Measurements from ENCODE around the gene TPGS2. TPM values are rescaled to one million over a fixed set of nuclear protein-coding genes. Genes with fewer than 3 reads are reported as not detected.

The TPGS2 gene
- total RNA-seq, 1 donor from 2014 or later: 138 TPM

DNA sequence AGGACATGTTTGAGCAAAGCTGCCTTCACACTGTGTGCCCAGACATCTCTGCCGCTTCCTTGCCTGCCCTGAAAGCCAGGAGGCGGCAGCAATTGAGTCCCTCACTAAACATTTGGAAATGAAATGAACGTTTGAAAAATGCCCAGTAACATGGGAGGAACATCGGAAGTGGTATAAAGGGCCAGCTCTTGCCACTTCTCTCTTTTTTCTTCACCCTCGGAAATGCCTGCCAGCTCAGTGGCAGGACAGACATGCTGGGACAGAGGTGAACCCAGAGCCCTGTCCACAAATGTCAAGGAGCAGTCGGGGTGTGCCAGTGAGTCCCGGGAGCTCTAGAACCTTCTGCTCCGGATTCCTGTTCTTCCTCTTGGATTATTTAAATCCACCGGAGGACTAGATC lies 46.1 kb downstream of the TPGS2 start:
- H3K9me3 Mint-ChIP-seq (ENCODE audit: unreplicated experiment): no peaks in the 10 kb centered on the region
- no peak overlapping the region for H3K27ac Mint-ChIP-seq (ENCODE audit: unreplicated experiment)
- peaks cover 4% of the 10 kb centered on the region for H3K27me3 Mint-ChIP-seq (ENCODE audit: unreplicated experiment)
- H3K4me1 Mint-ChIP-seq (ENCODE audit: unreplicated experiment): no peaks in the 10 kb centered on the region
- TF ChIP-seq, protein P1, sequence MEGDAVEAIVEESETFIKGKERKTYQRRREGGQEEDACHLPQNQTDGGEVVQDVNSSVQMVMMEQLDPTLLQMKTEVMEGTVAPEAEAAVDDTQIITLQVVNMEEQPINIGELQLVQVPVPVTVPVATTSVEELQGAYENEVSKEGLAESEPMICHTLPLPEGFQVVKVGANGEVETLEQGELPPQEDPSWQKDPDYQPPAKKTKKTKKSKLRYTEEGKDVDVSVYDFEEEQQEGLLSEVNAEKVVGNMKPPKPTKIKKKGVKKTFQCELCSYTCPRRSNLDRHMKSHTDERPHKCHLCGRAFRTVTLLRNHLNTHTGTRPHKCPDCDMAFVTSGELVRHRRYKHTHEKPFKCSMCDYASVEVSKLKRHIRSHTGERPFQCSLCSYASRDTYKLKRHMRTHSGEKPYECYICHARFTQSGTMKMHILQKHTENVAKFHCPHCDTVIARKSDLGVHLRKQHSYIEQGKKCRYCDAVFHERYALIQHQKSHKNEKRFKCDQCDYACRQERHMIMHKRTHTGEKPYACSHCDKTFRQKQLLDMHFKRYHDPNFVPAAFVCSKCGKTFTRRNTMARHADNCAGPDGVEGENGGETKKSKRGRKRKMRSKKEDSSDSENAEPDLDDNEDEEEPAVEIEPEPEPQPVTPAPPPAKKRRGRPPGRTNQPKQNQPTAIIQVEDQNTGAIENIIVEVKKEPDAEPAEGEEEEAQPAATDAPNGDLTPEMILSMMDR (IDR thresholded peaks at IDR 0.05; ENCODE audit: unreplicated experiment): no peak
- no peak for DNase-seq (ENCODE audit: low spot score)
- H3K36me3 Mint-ChIP-seq (ENCODE audit: low read depth, unreplicated experiment): peaks cover 4% of the 10 kb centered on the region
- no peak overlapping the region for H3K4me3 Mint-ChIP-seq (ENCODE audit: unreplicated experiment)

DNA sequence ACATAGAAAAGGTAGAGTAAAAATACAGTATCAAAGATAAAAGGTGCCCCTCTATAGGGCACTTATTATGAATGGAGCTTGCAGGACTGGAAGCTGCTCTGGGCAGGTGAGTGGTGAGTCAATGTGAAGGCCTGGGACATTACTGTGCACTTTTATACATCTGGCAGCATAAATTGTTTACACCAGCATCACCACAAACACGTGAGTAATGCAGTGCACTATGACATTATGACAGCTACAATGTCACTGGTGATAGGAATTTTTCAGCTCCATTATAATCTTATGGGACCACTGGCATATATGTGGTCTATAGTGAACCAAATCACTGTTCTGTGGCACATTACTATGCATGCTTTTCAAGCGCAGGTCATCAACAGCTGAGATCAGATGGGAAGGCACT lies 48.1 kb downstream of the TPGS2 start:
- Mint-ChIP-seq H3K4me3 (ENCODE audit: unreplicated experiment) (no peak overlapping the region), H3K36me3 (ENCODE audit: low read depth, unreplicated experiment) (peaks cover 2% of the 10 kb centered on the region), H3K9me3 (ENCODE audit: unreplicated experiment) (no peaks in the 10 kb centered on the region), H3K27me3 (ENCODE audit: unreplicated experiment) (peaks cover 4% of the 10 kb centered on the region), H3K4me1 (ENCODE audit: unreplicated experiment) (no peaks in the 10 kb centered on the region), H3K27ac (ENCODE audit: unreplicated experiment) (no peak overlapping the region)
- TF ChIP-seq, protein P1 (IDR thresholded peaks at IDR 0.05; ENCODE audit: unreplicated experiment): no peak
- DNase-seq (ENCODE audit: low spot score): no peak

DNA sequence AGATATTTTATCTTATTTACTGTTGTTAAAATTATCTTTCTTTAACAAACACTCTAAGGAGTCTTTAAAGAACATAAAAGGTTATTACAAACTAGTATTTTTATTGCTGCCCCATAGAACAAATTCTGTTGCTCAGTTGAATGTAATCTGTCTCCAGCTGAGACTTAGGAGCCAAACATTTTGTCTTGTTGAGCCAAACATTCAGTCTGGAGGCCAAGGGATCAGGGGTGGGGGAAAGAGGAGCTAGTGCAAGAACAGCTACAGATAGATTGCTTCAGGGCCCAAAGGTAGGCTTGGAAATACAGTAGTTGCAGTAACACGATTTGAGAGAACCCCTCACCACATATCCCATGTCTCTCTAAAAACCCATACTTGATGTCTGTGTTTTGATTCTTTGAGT lies 51.2 kb downstream of the TPGS2 start:
- H3K4me1 Mint-ChIP-seq (ENCODE audit: unreplicated experiment): no peaks in the 10 kb centered on the region
- no peaks in the 10 kb centered on the region for H3K9me3 Mint-ChIP-seq (ENCODE audit: unreplicated experiment)
- H3K27me3 Mint-ChIP-seq (ENCODE audit: unreplicated experiment): peaks cover 1% of the 10 kb centered on the region
- H3K4me3 Mint-ChIP-seq (ENCODE audit: unreplicated experiment): no peak overlapping the region
- TF ChIP-seq, protein P1 (IDR thresholded peaks at IDR 0.05; ENCODE audit: unreplicated experiment): no peak
- H3K27ac Mint-ChIP-seq (ENCODE audit: unreplicated experiment): no peak overlapping the region
- H3K36me3 Mint-ChIP-seq (ENCODE audit: low read depth, unreplicated experiment): no peaks in the 10 kb centered on the region
- no peak for DNase-seq (ENCODE audit: low spot score)

DNA sequence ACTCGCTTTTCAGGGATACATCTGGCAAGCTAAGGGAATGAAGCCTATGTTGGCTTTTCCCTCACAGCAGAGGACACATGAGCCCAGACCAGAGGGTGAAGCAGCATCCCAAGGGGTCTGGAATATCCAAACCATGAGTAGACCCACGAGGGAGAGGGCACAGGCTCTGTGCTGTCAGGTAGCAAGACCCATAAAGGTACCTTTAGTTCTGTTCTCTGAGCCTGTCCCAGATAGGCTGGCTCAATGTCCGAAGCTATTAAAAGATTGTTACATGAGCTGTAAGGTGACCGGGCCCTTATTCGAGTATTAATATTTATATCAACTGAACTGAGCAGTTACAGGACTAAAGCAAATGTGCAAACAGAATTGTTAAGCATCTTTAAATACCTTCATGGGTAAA lies 52.2 kb downstream of the TPGS2 start:
- no peaks in the 10 kb centered on the region for H3K9me3 Mint-ChIP-seq (ENCODE audit: unreplicated experiment)

DNA sequence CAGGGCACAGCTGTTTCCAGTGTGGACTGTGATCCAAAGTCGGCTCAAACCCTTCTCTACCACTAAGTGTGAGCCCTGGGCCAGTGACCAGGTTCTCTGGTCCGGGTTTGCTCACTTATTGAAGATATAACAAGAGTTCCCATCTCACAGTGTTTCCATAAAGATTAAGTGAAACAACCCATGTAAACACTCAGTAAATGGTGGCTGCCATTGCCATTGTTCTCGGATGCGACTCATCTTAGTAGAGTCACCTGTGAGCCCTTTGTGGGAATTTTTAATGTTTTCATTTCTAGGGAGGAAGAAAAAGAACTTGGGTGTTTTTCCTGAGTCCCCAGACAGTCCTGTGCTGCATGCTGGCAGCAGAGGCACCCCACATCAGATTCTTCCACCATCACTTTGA lies 53.4 kb downstream of the TPGS2 start:
- H3K4me3 Mint-ChIP-seq (ENCODE audit: unreplicated experiment): no peak overlapping the region
- H3K4me1 Mint-ChIP-seq (ENCODE audit: unreplicated experiment): peaks cover 8% of the 10 kb centered on the region
- H3K36me3 Mint-ChIP-seq (ENCODE audit: low read depth, unreplicated experiment): no peaks in the 10 kb centered on the region
- H3K27ac Mint-ChIP-seq (ENCODE audit: unreplicated experiment): peak overlapping the region; percentile 42
- H3K9me3 Mint-ChIP-seq (ENCODE audit: unreplicated experiment): no peaks in the 10 kb centered on the region
- DNase-seq (ENCODE audit: low spot score): no peak
- H3K27me3 Mint-ChIP-seq (ENCODE audit: unreplicated experiment): peaks cover 4% of the 10 kb centered on the region
- TF ChIP-seq, protein P1 (IDR thresholded peaks at IDR 0.05; ENCODE audit: unreplicated experiment): no peak

More for the DNA sequence above, 52.2 kb downstream of the TPGS2 start:
- Mint-ChIP-seq H3K27ac (ENCODE audit: unreplicated experiment) (no peak overlapping the region), H3K4me1 (ENCODE audit: unreplicated experiment) (no peaks in the 10 kb centered on the region), H3K36me3 (ENCODE audit: low read depth, unreplicated experiment) (no peaks in the 10 kb centered on the region), H3K27me3 (ENCODE audit: unreplicated experiment) (peaks cover 1% of the 10 kb centered on the region), H3K4me3 (ENCODE audit: unreplicated experiment) (no peak overlapping the region)
- DNase-seq (ENCODE audit: low spot score): no peak
- TF ChIP-seq, protein P1 (IDR thresholded peaks at IDR 0.05; ENCODE audit: unreplicated experiment): no peak
